ENCODE data around the gene TEKTIP1.

Gene TEKTIP1

GRCh38 chr19:3547301-3547731 lies 8.3 kb downstream of the TEKTIP1 start:
- H3K4me1 ChIP-seq (ENCODE audit: control insufficient read depth, low read depth, low read length) = no peaks in the 10 kb centered on the region
- no peak overlapping the region for H3K27ac ChIP-seq (ENCODE audit: low read length)
- no peak overlapping the region for H3K9ac ChIP-seq (ENCODE audit: low read length)
- H3K36me3 ChIP-seq (ENCODE audit: control insufficient read depth, low read depth, low read length) = no peaks in the 10 kb centered on the region
- H3K27me3 ChIP-seq (ENCODE audit: control insufficient read depth, insufficient read depth, low read length) = no peaks in the 10 kb centered on the region
- H3K9me3 ChIP-seq (ENCODE audit: control insufficient read depth, low read depth, low read length) = no peaks in the 10 kb centered on the region
- no peak overlapping the region for H3K4me3 ChIP-seq (ENCODE audit: low read length)

GRCh38 chr19:3547767-3548282 lies 8.9 kb downstream of the TEKTIP1 start:
- H3K36me3 ChIP-seq (ENCODE audit: control insufficient read depth, low read depth, low read length) = no peaks in the 10 kb centered on the region
- H3K27ac ChIP-seq (ENCODE audit: low read length) = no peak overlapping the region
- H3K4me3 ChIP-seq (ENCODE audit: low read length) = no peak overlapping the region
- no peaks in the 10 kb centered on the region for H3K27me3 ChIP-seq (ENCODE audit: control insufficient read depth, insufficient read depth, low read length)
- no peaks in the 10 kb centered on the region for H3K4me1 ChIP-seq (ENCODE audit: control insufficient read depth, low read depth, low read length)
- H3K9ac ChIP-seq (ENCODE audit: low read length) = no peak overlapping the region
- H3K9me3 ChIP-seq (ENCODE audit: control insufficient read depth, low read depth, low read length) = no peaks in the 10 kb centered on the region

GRCh38 chr19:3548606-3549005 lies 9.6 kb downstream of the TEKTIP1 start:
- Histone ChIP-seq H3K9ac (ENCODE audit: low read length) (no peak overlapping the region), H3K27me3 (ENCODE audit: control insufficient read depth, insufficient read depth, low read length) (no peaks in the 10 kb centered on the region), H3K4me1 (ENCODE audit: control insufficient read depth, low read depth, low read length) (no peaks in the 10 kb centered on the region), H3K9me3 (ENCODE audit: control insufficient read depth, low read depth, low read length) (no peaks in the 10 kb centered on the region), H3K4me3 (ENCODE audit: low read length) (no peak overlapping the region), H3K36me3 (ENCODE audit: control insufficient read depth, low read depth, low read length) (no peaks in the 10 kb centered on the region), H3K27ac (ENCODE audit: low read length) (no peak overlapping the region)

GRCh38 chr19:3549816-3550215 lies 10.8 kb downstream of the TEKTIP1 start:
- Histone ChIP-seq H3K4me1 (ENCODE audit: control insufficient read depth, low read depth, low read length) (no peaks in the 10 kb centered on the region), H3K27ac (ENCODE audit: low read length) (no peak overlapping the region), H3K9ac (ENCODE audit: low read length) (no peak overlapping the region), H3K9me3 (ENCODE audit: control insufficient read depth, low read depth, low read length) (no peaks in the 10 kb centered on the region), H3K36me3 (ENCODE audit: control insufficient read depth, low read depth, low read length) (no peaks in the 10 kb centered on the region), H3K27me3 (ENCODE audit: control insufficient read depth, insufficient read depth, low read length) (no peaks in the 10 kb centered on the region), H3K4me3 (ENCODE audit: low read length) (no peak overlapping the region)

GRCh38 chr19:3550947-3551791 lies 12.2 kb downstream of the TEKTIP1 start:
- Histone ChIP-seq H3K27me3 (ENCODE audit: control insufficient read depth, insufficient read depth, low read length) (no peaks in the 10 kb centered on the region), H3K9ac (ENCODE audit: low read length) (no peak overlapping the region), H3K36me3 (ENCODE audit: control insufficient read depth, low read depth, low read length) (no peaks in the 10 kb centered on the region), H3K4me3 (ENCODE audit: low read length) (no peak overlapping the region), H3K9me3 (ENCODE audit: control insufficient read depth, low read depth, low read length) (no peaks in the 10 kb centered on the region), H3K27ac (ENCODE audit: low read length) (no peak overlapping the region), H3K4me1 (ENCODE audit: control insufficient read depth, low read depth, low read length) (no peaks in the 10 kb centered on the region)

- Histone ChIP-seq H3K27ac (ENCODE audit: low read length) (no peak overlapping the region), H3K9ac (ENCODE audit: low read length) (no peak overlapping the region), H3K4me1 (ENCODE audit: control insufficient read depth, low read depth, low read length) (no peaks in the 10 kb centered on the region), H3K4me3 (ENCODE audit: low read length) (no peak overlapping the region), H3K27me3 (ENCODE audit: control insufficient read depth, insufficient read depth, low read length) (peaks cover 5% of the 10 kb centered on the region), H3K9me3 (ENCODE audit: control insufficient read depth, low read depth, low read length) (no peaks in the 10 kb centered on the region), H3K36me3 (ENCODE audit: control insufficient read depth, low read depth, low read length) (no peaks in the 10 kb centered on the region)
Observed at GRCh38 chr19:3551792-3552095, 12.8 kb downstream of the TEKTIP1 start.

- H3K4me1 ChIP-seq (ENCODE audit: control insufficient read depth, low read depth, low read length) = no peaks in the 10 kb centered on the region
- no peaks in the 10 kb centered on the region for H3K9me3 ChIP-seq (ENCODE audit: control insufficient read depth, low read depth, low read length)
- peaks cover 5% of the 10 kb centered on the region for H3K27me3 ChIP-seq (ENCODE audit: control insufficient read depth, insufficient read depth, low read length)
- no peaks in the 10 kb centered on the region for H3K36me3 ChIP-seq (ENCODE audit: control insufficient read depth, low read depth, low read length)
- H3K9ac ChIP-seq (ENCODE audit: low read length) = no peak overlapping the region
- H3K27ac ChIP-seq (ENCODE audit: low read length) = no peak overlapping the region
- no peak overlapping the region for H3K4me3 ChIP-seq (ENCODE audit: low read length)
Observed at GRCh38 chr19:3554254-3555083, 15.5 kb downstream of the TEKTIP1 start.

GRCh38 chr19:3555653-3556422 lies 16.9 kb downstream of the TEKTIP1 start:
- H3K4me3 ChIP-seq (ENCODE audit: low read length) = no peak overlapping the region
- H3K36me3 ChIP-seq (ENCODE audit: control insufficient read depth, low read depth, low read length) = no peaks in the 10 kb centered on the region
- no peak overlapping the region for H3K27ac ChIP-seq (ENCODE audit: low read length)
- no peaks in the 10 kb centered on the region for H3K4me1 ChIP-seq (ENCODE audit: control insufficient read depth, low read depth, low read length)
- no peak overlapping the region for H3K9ac ChIP-seq (ENCODE audit: low read length)
- no peaks in the 10 kb centered on the region for H3K9me3 ChIP-seq (ENCODE audit: control insufficient read depth, low read depth, low read length)
- H3K27me3 ChIP-seq (ENCODE audit: control insufficient read depth, insufficient read depth, low read length) = peaks cover 5% of the 10 kb centered on the region

- no peak overlapping the region for H3K27ac ChIP-seq (ENCODE audit: low read length)
Observed at GRCh38 chr19:3556423-3556977, 17.5 kb downstream of the TEKTIP1 start.

GRCh38 chr19:3556978-3557460 lies 18.0 kb downstream of the TEKTIP1 start:
- no peaks in the 10 kb centered on the region for H3K9me3 ChIP-seq (ENCODE audit: control insufficient read depth, low read depth, low read length)
- H3K9ac ChIP-seq (ENCODE audit: low read length) = no peak overlapping the region
- H3K27me3 ChIP-seq (ENCODE audit: control insufficient read depth, insufficient read depth, low read length) = peaks cover 5% of the 10 kb centered on the region
- peak overlapping the region; percentile 69 for H3K4me3 ChIP-seq (ENCODE audit: low read length)
- H3K4me1 ChIP-seq (ENCODE audit: control insufficient read depth, low read depth, low read length) = no peaks in the 10 kb centered on the region
- no peak overlapping the region for H3K27ac ChIP-seq (ENCODE audit: low read length)
- H3K36me3 ChIP-seq (ENCODE audit: control insufficient read depth, low read depth, low read length) = no peaks in the 10 kb centered on the region

More at GRCh38 chr19:3556423-3556977, 17.5 kb downstream of the TEKTIP1 start:
- peak overlapping the region; percentile 69 for H3K4me3 ChIP-seq (ENCODE audit: low read length)
- H3K9ac ChIP-seq (ENCODE audit: low read length) = no peak overlapping the region
- no peaks in the 10 kb centered on the region for H3K9me3 ChIP-seq (ENCODE audit: control insufficient read depth, low read depth, low read length)
- H3K27me3 ChIP-seq (ENCODE audit: control insufficient read depth, insufficient read depth, low read length) = peaks cover 5% of the 10 kb centered on the region
- no peaks in the 10 kb centered on the region for H3K36me3 ChIP-seq (ENCODE audit: control insufficient read depth, low read depth, low read length)
- no peaks in the 10 kb centered on the region for H3K4me1 ChIP-seq (ENCODE audit: control insufficient read depth, low read depth, low read length)
